Epithelial cell of proximal tubule (primary cell): ENCODE results near the gene ZNF280A. TPM values are rescaled to one million over a fixed set of nuclear protein-coding genes. Genes with fewer than 3 reads are reported as not detected.
A peak's percentile ranks its signal among the peaks of the same experiment; 100 is the strongest.
"Not testable (repeated sequence)": the region's sequence is repeated elsewhere in the genome, so short reads cannot be mapped to it uniquely, and the experiment has no call there.

Experiments used
- DNase-seq: peaks from one replicate; pipeline ENCODE4 v3.0.0-alpha.2; 2011; ENCODE audit warnings: low read depth
- H3K4me3 ChIP-seq: 2 replicates; pipeline ENCODE4 v1.5.1; 2011; ENCODE audit warnings: low read depth, mild to moderate bottlenecking, low read length
- total RNA-seq: library from RNA; depleted of rRNA; stranded (reverse); fragments of >200 nt; gene quantifications from 2 replicates; pipeline ENCODE4 v1.2.3, GENCODE V29; 2015
- TF ChIP-seq, protein P1 (sequence below): conservative IDR thresholded peaks from 2 replicates; pipeline ENCODE4 v1.5.1; 2012; ENCODE audit warnings: low read depth, mild to moderate bottlenecking, low read length

ZNF280A gene
- total RNA-seq, 1 donor from 2014 or later = not detected

DNA sequence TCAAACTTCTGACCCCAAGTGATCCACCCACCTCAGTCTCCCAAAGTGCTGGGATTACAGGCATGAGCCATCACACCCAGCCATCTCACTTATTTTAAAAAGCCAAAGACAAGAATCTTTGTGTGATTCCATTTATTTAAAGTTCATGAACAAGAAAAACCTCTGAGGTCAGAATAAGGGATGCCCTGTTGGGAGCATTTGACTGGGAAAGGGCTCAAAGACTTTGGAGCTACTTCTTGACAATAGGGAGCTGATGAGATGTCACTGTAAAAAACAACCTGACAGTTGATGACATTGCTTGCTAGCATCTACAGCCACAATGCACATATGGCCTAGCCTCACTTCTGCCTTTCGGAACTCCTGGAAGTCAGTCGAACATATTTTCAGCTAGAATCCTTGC is 6.5 kb downstream of the ZNF280A start:
- no peak for DNase-seq
- no peak overlapping the region for H3K4me3 ChIP-seq
- TF ChIP-seq, protein P1, sequence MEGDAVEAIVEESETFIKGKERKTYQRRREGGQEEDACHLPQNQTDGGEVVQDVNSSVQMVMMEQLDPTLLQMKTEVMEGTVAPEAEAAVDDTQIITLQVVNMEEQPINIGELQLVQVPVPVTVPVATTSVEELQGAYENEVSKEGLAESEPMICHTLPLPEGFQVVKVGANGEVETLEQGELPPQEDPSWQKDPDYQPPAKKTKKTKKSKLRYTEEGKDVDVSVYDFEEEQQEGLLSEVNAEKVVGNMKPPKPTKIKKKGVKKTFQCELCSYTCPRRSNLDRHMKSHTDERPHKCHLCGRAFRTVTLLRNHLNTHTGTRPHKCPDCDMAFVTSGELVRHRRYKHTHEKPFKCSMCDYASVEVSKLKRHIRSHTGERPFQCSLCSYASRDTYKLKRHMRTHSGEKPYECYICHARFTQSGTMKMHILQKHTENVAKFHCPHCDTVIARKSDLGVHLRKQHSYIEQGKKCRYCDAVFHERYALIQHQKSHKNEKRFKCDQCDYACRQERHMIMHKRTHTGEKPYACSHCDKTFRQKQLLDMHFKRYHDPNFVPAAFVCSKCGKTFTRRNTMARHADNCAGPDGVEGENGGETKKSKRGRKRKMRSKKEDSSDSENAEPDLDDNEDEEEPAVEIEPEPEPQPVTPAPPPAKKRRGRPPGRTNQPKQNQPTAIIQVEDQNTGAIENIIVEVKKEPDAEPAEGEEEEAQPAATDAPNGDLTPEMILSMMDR = no peak

DNA sequence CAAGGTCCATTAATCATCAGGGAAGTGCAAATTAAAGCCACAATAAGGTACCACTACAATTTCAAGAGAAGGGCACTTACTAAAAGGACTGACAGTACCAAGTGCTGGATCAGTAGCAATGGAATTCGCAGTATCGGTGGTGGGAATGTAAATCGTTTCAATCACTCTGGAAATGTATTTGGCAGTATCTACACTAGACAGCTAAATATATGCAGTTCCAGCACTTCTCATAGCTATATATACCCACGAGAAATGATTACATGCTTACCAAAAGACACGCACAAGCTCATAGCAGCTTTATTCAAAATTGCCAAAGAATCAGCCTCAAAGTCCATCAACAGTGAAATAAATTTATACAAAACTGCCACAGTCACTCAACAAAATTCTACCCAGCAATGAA is 7.1 kb downstream of the ZNF280A start:
- TF ChIP-seq, protein P1 = no peak
- H3K4me3 ChIP-seq = no peak overlapping the region
- DNase-seq = no peak

DNA sequence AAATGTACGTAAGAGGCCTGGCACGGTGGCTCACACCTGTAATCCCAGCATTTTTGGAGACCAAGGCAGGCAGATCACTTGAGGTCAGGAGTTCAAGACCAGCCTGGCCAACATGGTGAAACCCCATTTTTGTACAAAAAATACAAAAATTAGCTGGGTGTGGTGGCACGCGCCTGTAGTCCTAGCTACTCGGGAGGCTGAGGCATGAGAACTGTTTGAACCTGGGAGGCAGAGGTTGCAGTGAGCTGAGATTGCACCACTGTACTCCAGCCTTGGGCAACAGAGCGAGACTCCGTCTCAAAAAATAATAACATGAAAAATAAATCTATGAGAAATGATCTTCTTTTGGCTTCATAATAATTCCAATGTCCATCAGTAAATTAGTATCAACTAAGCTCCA is 9.2 kb downstream of the ZNF280A start:
- H3K4me3 ChIP-seq = not testable (repeated sequence)

DNA sequence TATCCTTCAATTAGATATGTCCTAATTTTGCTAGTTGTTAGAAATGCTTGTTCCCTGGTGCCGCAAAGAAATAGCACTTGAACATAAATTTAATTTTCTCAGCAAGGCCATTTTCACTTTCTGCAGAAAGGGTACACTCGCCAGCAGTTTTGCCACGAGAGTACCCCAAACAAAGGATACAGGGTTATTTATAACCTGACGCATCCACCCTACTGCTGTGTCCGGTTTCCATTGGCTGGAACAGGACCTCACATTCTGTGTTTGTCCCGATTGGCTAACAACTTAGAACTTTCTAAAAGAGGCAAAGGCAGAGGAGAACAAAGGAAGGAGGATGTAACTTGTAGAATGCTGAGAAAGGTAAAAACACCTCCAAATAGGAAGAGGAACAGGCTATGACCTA is 10.2 kb downstream of the ZNF280A start:
- not testable (repeated sequence) for DNase-seq, H3K4me3 ChIP-seq

More for the DNA sequence above, 9.2 kb downstream of the ZNF280A start:
- DNase-seq = not testable (repeated sequence)

- TF ChIP-seq, protein P1 = peak; percentile 67
- no peak for DNase-seq
- H3K4me3 ChIP-seq = peak within 1 kb of the TSS; percentile 77
Measured at GRCh38 chr22:22508274-22509176, 11.5 kb downstream of the ZNF280A start, which contains the start of gene ZNF280B. Gene ZNF280B (minus strand): TSS chr22:22508742. CDS start chr22:22489398, 19,344 bp downstream.

DNA sequence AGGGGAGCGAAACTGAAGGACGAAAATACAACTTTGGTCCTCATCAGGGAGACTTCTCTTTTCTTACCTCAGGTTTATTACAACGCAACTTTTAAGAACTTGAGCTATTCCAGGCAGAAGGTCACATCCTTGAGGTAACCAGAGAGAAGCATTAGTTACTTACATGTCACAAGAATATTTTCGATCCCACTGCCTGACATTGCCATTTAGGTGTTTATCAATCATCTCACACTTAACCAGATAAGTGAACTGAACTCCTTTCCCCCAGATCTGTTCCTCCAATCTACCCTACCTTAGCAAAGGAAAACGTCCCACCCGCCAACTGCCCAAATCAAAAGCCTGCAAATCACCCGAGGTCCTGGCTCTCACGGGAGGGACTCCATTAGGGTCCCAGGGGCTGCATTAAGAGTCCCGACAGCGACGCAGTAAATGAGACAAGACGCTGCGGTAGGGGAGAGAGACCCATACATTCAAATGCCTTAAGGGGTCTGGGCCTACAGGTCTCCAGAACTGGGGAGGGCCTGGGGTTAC is 12.3 kb downstream of the ZNF280A start:
- no peak for DNase-seq
- H3K4me3 ChIP-seq = peak overlapping the region; percentile 77
- TF ChIP-seq, protein P1 = no peak

DNA sequence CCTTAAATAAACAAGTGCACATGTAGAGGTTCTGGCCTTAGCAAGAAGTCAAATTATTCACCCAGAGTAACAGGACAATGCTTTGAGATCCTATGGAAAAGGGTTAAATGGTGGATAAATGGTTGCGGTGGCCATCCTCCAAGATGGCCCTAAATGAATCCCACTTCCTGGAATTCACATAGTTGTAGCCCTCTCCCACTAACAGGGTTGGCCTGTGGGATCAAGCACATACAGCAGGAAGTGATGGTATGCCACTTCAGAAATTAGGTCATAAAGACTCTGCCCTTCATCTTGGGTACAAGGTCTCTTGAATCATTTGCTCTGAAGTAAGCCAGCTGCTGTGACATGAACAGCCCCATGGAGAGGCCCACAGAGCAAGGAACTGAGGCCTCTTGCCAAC is 13.3 kb downstream of the ZNF280A start:
- DNase-seq = no peak
- TF ChIP-seq, protein P1 = no peak
- H3K4me3 ChIP-seq = no peak overlapping the region

- TF ChIP-seq, protein P1 = no peak
- no peak overlapping the region for H3K4me3 ChIP-seq
- no peak for DNase-seq
Measured at GRCh38 chr22:22498267-22498666, 21.8 kb downstream of the ZNF280A start.

GRCh38 chr22:22491589-22491988 is 28.5 kb downstream of the ZNF280A start:
- H3K4me3 ChIP-seq, DNase-seq: not testable (repeated sequence)
